Calu3 (cell line): ENCODE measurements around the gene PSME3IP1. TPM values are rescaled to one million over a fixed set of nuclear protein-coding genes. Genes with fewer than 3 reads are reported as not detected.

Experiments used
- BruUV-seq: library from RNA; stranded (reverse); fragments of 400-500 nt; replicated peaks from 2 replicates; lab custom pipeline; 2021; lab: Mats Ljungman, UMichigan
- CTCF ChIA-PET: fragments of 300-600 bp; sonication (Branson Sonifier 250); formaldehyde crosslinking; loops from one replicate; lab custom pipeline; 2022; ENCODE audit warnings: antibody characterized with exemption; lab: Charles Lee
- DNase-seq: peaks from one replicate; pipeline ENCODE4 v3.0.0; 2022
- H3K27ac Mint-ChIP-seq: one replicate; pipeline ENCODE4 v1.8.0; 2022; ENCODE audit warnings: mixed read lengths; ENCODE audit not compliant: unreplicated experiment
- H3K27me3 Mint-ChIP-seq: one replicate; pipeline ENCODE4 v1.8.0; 2022; ENCODE audit warnings: mixed read lengths; ENCODE audit not compliant: unreplicated experiment
- H3K36me3 Mint-ChIP-seq: one replicate; pipeline ENCODE4 v1.8.0; 2022; ENCODE audit warnings: mild to moderate bottlenecking, moderate library complexity, mixed read lengths; ENCODE audit not compliant: insufficient read depth, unreplicated experiment
- H3K4me1 Mint-ChIP-seq: one replicate; pipeline ENCODE4 v1.8.0; 2022; ENCODE audit warnings: mild to moderate bottlenecking, low read depth, mixed read lengths; ENCODE audit not compliant: unreplicated experiment
- H3K4me3 Mint-ChIP-seq: one replicate; pipeline ENCODE4 v1.8.0; 2022; ENCODE audit warnings: mild to moderate bottlenecking, low read depth, moderate library complexity, mixed read lengths; ENCODE audit not compliant: unreplicated experiment
- H3K9me3 Mint-ChIP-seq: one replicate; pipeline ENCODE4 v1.8.0; 2022; ENCODE audit warnings: low read depth, mixed read lengths; ENCODE audit not compliant: unreplicated experiment
- intact Hi-C: fragments of 100-400 bp; cut with micrococcal nuclease; formaldehyde crosslinking; loops from one replicate; pipeline ENCODE4 v1.10.0; 2022; ENCODE audit not compliant: unreplicated experiment
- total RNA-seq: library from RNA; stranded (reverse); gene quantifications from 2 replicates; pipeline ENCODE4 v1.2.3, GENCODE V29; 2022
- TF ChIP-seq, protein P1 (sequence below): fragments of 200-600 bp; IDR thresholded peaks from one replicate; pipeline ENCODE4 v1.8.0; 2022; ENCODE audit warnings: antibody characterized with exemption; ENCODE audit not compliant: unreplicated experiment

PSME3IP1 gene
- total RNA-seq, 1 experiment from 2014 or later, result 171 TPM

DNA sequence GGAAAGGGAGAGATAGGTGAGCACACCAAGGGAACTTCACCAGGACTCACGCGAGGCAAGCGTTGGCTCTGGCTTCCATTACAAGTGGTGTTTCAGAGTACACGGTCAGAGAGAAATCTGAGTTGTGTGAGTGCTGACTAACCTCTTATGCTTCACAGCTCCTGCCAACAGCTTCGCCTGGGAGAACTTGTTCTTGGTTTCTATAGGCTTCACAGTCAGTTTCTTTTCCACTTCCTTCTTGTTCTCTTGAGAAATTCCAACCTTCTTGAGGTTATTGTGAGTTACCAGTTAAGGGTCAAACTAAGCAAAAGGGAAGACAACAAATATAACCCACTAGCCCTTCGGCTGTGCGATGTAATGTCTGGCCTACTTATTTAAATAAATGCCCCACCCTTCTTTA lies 18.9 kb downstream of the PSME3IP1 start:
- Mint-ChIP-seq H3K27ac (no peak overlapping the region), H3K36me3 (peaks cover 53% of the 10 kb centered on the region), H3K4me1 (peaks cover 12% of the 10 kb centered on the region), H3K4me3 (no peak overlapping the region), H3K9me3 (no peaks in the 10 kb centered on the region), H3K27me3 (no peaks in the 10 kb centered on the region)
- BruUV-seq, result no TSS peak
- TF ChIP-seq, protein P1, sequence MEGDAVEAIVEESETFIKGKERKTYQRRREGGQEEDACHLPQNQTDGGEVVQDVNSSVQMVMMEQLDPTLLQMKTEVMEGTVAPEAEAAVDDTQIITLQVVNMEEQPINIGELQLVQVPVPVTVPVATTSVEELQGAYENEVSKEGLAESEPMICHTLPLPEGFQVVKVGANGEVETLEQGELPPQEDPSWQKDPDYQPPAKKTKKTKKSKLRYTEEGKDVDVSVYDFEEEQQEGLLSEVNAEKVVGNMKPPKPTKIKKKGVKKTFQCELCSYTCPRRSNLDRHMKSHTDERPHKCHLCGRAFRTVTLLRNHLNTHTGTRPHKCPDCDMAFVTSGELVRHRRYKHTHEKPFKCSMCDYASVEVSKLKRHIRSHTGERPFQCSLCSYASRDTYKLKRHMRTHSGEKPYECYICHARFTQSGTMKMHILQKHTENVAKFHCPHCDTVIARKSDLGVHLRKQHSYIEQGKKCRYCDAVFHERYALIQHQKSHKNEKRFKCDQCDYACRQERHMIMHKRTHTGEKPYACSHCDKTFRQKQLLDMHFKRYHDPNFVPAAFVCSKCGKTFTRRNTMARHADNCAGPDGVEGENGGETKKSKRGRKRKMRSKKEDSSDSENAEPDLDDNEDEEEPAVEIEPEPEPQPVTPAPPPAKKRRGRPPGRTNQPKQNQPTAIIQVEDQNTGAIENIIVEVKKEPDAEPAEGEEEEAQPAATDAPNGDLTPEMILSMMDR, result no peak
- no peak for DNase-seq
- intact Hi-C loops, result loop anchor here (5.0 kb wide), 1 partner anchor 300 kb away; the partner anchor contains the start of gene SLC12A3
- CTCF ChIA-PET, result no interaction called here

DNA sequence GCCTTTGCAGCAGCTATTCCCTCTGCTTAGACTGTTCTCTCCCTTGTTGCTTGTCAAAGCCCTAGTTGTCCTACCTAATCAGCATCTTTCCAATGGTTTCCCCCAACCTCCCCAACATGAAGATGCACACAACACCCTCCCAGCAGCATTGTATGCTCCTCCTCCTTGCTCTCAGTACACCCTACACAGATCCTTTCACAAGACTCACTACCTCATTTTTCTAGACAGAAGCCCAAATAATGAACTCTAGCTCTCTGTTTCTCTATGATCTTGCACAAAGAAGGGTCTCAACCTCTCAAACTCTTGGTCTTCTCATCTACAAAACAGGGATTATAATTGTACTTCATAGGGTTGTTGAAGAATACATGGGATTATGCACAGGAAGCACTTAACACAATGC lies 19.4 kb downstream of the PSME3IP1 start:
- no peak overlapping the region for H3K4me3 Mint-ChIP-seq
- H3K4me1 Mint-ChIP-seq, result peaks cover 12% of the 10 kb centered on the region
- no peak overlapping the region for H3K27ac Mint-ChIP-seq
- CTCF ChIA-PET, result no interaction called here
- BruUV-seq, result no TSS peak
- no peaks in the 10 kb centered on the region for H3K9me3 Mint-ChIP-seq
- DNase-seq, result no peak
- TF ChIP-seq, protein P1, result no peak
- peaks cover 56% of the 10 kb centered on the region for H3K36me3 Mint-ChIP-seq
- intact Hi-C loops, result loop anchor here (5.0 kb wide), 1 partner anchor 299 kb away; the partner anchor contains the start of gene SLC12A3
- H3K27me3 Mint-ChIP-seq, result no peaks in the 10 kb centered on the region

DNA sequence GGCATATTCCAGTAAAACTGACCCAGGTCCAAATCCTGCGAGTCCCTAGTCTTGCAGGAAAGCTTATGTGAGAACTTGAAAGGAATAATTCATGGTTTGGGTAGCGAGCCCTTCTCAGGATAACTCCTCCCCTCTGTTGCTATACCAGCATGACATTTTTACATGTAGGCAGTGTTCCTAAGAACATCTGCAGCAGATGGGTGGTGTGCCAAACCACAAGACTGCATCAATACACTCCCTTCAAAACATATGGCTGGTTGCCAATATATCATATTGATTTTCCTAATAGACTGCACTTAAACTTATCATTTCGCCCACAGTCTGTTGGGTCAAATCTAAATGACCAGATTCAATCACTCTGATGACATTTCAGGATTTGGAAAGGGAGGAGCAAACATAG lies 19.9 kb downstream of the PSME3IP1 start:
- Mint-ChIP-seq H3K27ac (no peak overlapping the region), H3K4me1 (peaks cover 12% of the 10 kb centered on the region), H3K4me3 (no peak overlapping the region), H3K36me3 (peaks cover 58% of the 10 kb centered on the region), H3K27me3 (no peaks in the 10 kb centered on the region), H3K9me3 (no peaks in the 10 kb centered on the region)
- BruUV-seq, result no TSS peak
- TF ChIP-seq, protein P1, result no peak
- CTCF ChIA-PET, result no interaction called here
- intact Hi-C loops, result loop anchor here (5.0 kb wide), 1 partner anchor 299 kb away; the partner anchor contains the start of gene SLC12A3
- DNase-seq, result no peak

DNA sequence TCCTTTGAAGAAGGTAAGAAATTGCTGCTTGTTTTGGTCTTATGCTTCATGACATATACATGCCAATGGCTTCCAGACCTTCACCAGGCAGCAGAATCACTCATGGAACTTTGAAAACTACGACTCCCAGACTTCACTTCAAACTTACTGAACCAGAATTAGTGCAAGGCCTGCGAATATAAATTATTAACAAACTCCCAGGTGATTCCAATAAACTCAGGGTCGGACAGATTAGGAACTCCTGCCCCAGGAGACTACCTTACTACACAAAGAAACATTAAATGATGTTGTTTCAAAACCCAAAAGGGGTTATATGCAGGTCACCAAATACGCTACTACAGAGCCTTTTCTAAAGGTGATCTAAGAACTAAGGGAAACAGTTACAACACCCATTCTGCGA lies 20.4 kb downstream of the PSME3IP1 start:
- TF ChIP-seq, protein P1, result no peak
- no TSS peak for BruUV-seq
- intact Hi-C loops, result loop anchor here (5.0 kb wide), 1 partner anchor 298 kb away; the partner anchor contains the start of gene SLC12A3
- DNase-seq, result no peak
- Mint-ChIP-seq H3K27me3 (no peaks in the 10 kb centered on the region), H3K4me3 (no peak overlapping the region), H3K36me3 (peaks cover 55% of the 10 kb centered on the region), H3K27ac (no peak overlapping the region), H3K9me3 (no peaks in the 10 kb centered on the region), H3K4me1 (peaks cover 12% of the 10 kb centered on the region)
- CTCF ChIA-PET, result no interaction called here
